ENCODE data around the gene CDC14B. TPM values are rescaled to one million over a fixed set of nuclear protein-coding genes. Genes with fewer than 3 reads are reported as not detected.

The CDC14B gene
- total RNA-seq, 1 experiment from 2014 or later, result 28.4 TPM

DNA sequence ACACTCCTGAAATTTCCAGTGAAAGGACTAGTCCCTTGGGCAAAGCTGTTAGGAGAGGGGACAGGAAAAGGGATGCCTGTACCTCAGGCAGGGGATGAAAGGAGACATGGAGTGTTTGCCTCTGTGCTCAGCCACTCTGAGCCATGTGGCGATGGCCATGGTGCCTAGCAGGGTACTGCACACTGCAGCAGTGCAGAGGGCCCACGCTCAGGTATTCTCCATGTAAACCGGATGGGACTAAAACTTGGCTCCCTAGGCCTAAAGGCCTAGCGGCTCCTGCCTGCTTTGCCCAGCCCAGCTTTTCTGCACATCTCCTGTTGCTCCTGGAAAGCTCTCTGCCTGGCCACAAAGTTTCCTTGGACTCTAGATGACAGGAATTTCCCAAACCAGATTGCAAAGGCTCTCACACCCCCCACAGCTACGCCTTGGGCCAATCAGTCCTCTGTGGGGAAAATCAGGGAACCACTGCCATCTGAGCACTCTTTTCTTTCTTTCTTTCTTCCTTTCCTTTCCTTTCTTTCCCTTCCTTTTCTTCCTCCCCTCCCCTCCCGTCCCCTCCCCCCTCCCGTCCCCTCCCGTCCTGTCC, 125.3 kb downstream of the CDC14B start:
- H3K9ac ChIP-seq (ENCODE audit: extremely low read depth, insufficient read length, low read length), result no peak overlapping the region
- no peaks in the 10 kb centered on the region for H3K79me2 ChIP-seq (ENCODE audit: insufficient read depth, low read length)
- H2BK5ac ChIP-seq (ENCODE audit: insufficient read length, low read length), result no peak overlapping the region
- no peaks in the 10 kb centered on the region for H4K20me1 ChIP-seq (ENCODE audit: control insufficient read depth, insufficient read depth, insufficient read length)
- Mint-ChIP-seq H3K27ac (peak overlapping the region; percentile 79 to 83 (median 81); a peak in 4 of 7 replicates), H3K4me3 (no peak overlapping the region), H3K9me3 (no peaks in the 10 kb centered on the region), H3K27me3 (ENCODE audit: low read depth) (no peaks in the 10 kb centered on the region), H3K4me1 (peaks cover 13 to 17% of the 10 kb centered on the region in 2 experiments), H3K36me3 (ENCODE audit: insufficient read depth in 1 of 3, low read depth in 3 of 3) (peaks cover 8 to 26% (median 25%) of the 10 kb centered on the region in 3 experiments)
- no peak overlapping the region for H3K56ac ChIP-seq (ENCODE audit: insufficient read length, low read depth, low read length)
- no peak overlapping the region for H2BK120ac ChIP-seq (ENCODE audit: low read depth, low read length, poor library complexity, severe bottlenecking)
- H2BK20ac ChIP-seq (ENCODE audit: low read depth, low read length, poor library complexity, severe bottlenecking), result no peak overlapping the region
- peaks cover 4% of the 10 kb centered on the region; the same call in 1 of the 2 replicates for H3K4me1 ChIP-seq (ENCODE audit: insufficient read depth, low read length)
- H3T11ph ChIP-seq (ENCODE audit: low read length), result no peak overlapping the region
- H2AK5ac ChIP-seq (ENCODE audit: insufficient read length, low read length), result no peak overlapping the region
- H3K4me2 ChIP-seq (ENCODE audit: insufficient read depth, insufficient read length, low read length), result no peak overlapping the region
- no peak overlapping the region for H3K27ac ChIP-seq (ENCODE audit: insufficient read length, low read depth, low read length)
- no peak overlapping the region for H4K5ac ChIP-seq (ENCODE audit: insufficient read length, low read depth, low read length)
- H3K79me1 ChIP-seq (ENCODE audit: insufficient read depth, low read depth, low read length, poor library complexity, severe bottlenecking), result no peaks in the 10 kb centered on the region
- no peak overlapping the region for H4K8ac ChIP-seq (replicated peaks; ENCODE audit: insufficient read length, low read depth, low read length)
- no peak overlapping the region for H3K23ac ChIP-seq (ENCODE audit: insufficient read length, low read depth, low read length)
- no peak overlapping the region for H3K18ac ChIP-seq (ENCODE audit: insufficient read length, low read depth, low read length)
- H3K14ac ChIP-seq (ENCODE audit: insufficient read depth, low read length), result peak overlapping the region; percentile 60; the same call in 1 of the 2 replicates
- H2AFZ ChIP-seq (ENCODE audit: low read length), result no peak overlapping the region
- no peaks in the 10 kb centered on the region for H3K9me3 ChIP-seq (ENCODE audit: control insufficient read depth, low read depth, low read length)
- DNase-seq, result no peak
- no peaks in the 10 kb centered on the region for H3K27me3 ChIP-seq (ENCODE audit: insufficient read depth, low read length)
- H3K23me2 ChIP-seq (ENCODE audit: insufficient read length, low read depth, low read length, poor library complexity, severe bottlenecking), result no peaks in the 10 kb centered on the region
- no peak overlapping the region for H2BK12ac ChIP-seq (ENCODE audit: insufficient read length, low read depth, low read length)
- no peak overlapping the region for H2BK15ac ChIP-seq (ENCODE audit: low read depth, low read length)
- no peak overlapping the region for H4K91ac ChIP-seq (ENCODE audit: insufficient read length, low read depth, low read length)
- WGBS (ENCODE audit: extremely low coverage, insufficient read length, low lambda C conversion rate), result no CpG with 5 or more reads among the region's 8 CpGs
- no peak overlapping the region for H3K4ac ChIP-seq (ENCODE audit: low read depth, low read length)
- TF ChIP-seq, protein P1, sequence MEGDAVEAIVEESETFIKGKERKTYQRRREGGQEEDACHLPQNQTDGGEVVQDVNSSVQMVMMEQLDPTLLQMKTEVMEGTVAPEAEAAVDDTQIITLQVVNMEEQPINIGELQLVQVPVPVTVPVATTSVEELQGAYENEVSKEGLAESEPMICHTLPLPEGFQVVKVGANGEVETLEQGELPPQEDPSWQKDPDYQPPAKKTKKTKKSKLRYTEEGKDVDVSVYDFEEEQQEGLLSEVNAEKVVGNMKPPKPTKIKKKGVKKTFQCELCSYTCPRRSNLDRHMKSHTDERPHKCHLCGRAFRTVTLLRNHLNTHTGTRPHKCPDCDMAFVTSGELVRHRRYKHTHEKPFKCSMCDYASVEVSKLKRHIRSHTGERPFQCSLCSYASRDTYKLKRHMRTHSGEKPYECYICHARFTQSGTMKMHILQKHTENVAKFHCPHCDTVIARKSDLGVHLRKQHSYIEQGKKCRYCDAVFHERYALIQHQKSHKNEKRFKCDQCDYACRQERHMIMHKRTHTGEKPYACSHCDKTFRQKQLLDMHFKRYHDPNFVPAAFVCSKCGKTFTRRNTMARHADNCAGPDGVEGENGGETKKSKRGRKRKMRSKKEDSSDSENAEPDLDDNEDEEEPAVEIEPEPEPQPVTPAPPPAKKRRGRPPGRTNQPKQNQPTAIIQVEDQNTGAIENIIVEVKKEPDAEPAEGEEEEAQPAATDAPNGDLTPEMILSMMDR (conservative IDR thresholded peaks at IDR 0.05), result no peak
